HEK293 (cell line): ENCODE data around the gene FLNA.

Experiments
- BCL11B ChIP-seq: fragments of 450-650 bp; formaldehyde crosslinking; IDR thresholded peaks from 2 replicates; pipeline ENCODE4 v1.5.1; 2016; ENCODE audit warnings: low read depth, missing biosample characterization, missing genetic modification characterization
- GLI2 ChIP-seq: fragments of 450-650 bp; formaldehyde crosslinking; IDR thresholded peaks from 2 replicates; pipeline ENCODE4; 2017; ENCODE audit warnings: missing biosample characterization, missing genetic modification characterization, low read depth, borderline replicate concordance
- HOXA7 ChIP-seq: sonication (generic); formaldehyde crosslinking; IDR thresholded peaks from 2 replicates; pipeline ENCODE4 v1.8.1; 2022; ENCODE audit warnings: missing genetic modification reagents, borderline replicate concordance
- HOXC10 ChIP-seq: sonication (generic); formaldehyde crosslinking; IDR thresholded peaks from 2 replicates; pipeline ENCODE4 v1.8.1; 2023; ENCODE audit warnings: mild to moderate bottlenecking, missing genetic modification reagents
- IKZF3 ChIP-seq: fragments of 450-650 bp; IDR thresholded peaks from 2 replicates; pipeline ENCODE4 v1.5.0; 2018; ENCODE audit warnings: missing biosample characterization, mild to moderate bottlenecking, missing genetic modification characterization, moderate library complexity
- INSM2 ChIP-seq: fragments of 450-650 bp; formaldehyde crosslinking; IDR thresholded peaks from 2 replicates; pipeline ENCODE4 v1.5.1; 2016; ENCODE audit warnings: missing biosample characterization, missing genetic modification characterization
- KLF8 ChIP-seq: fragments of 450-650 bp; formaldehyde crosslinking; IDR thresholded peaks from 2 replicates; pipeline ENCODE4 v1.5.1; 2016; ENCODE audit warnings: missing biosample characterization, missing genetic modification characterization
- MYNN ChIP-seq: fragments of 450-650 bp; formaldehyde crosslinking; IDR thresholded peaks from 2 replicates; pipeline ENCODE4 v1.5.1; 2016; ENCODE audit warnings: missing biosample characterization, missing genetic modification characterization, borderline replicate concordance
- OSR2 ChIP-seq: fragments of 450-650 bp; formaldehyde crosslinking; IDR thresholded peaks from 2 replicates; pipeline ENCODE4 v1.5.1; 2016; ENCODE audit warnings: missing biosample characterization, missing genetic modification characterization
- PATZ1 ChIP-seq: fragments of 450-650 bp; formaldehyde crosslinking; IDR thresholded peaks from 2 replicates; pipeline ENCODE4 v1.5.1; 2016; ENCODE audit warnings: missing biosample characterization, missing genetic modification characterization
- SP2 ChIP-seq: fragments of 450-650 bp; formaldehyde crosslinking; IDR thresholded peaks from 2 replicates; pipeline ENCODE4 v1.5.1; 2016; ENCODE audit warnings: missing biosample characterization, missing genetic modification characterization
- TCF7L2 ChIP-seq: IDR thresholded peaks from 2 replicates; pipeline ENCODE4 v1.6.1; 2011; ENCODE audit warnings: low read depth, mild to moderate bottlenecking, inconsistent platforms, low read length, moderate library complexity, borderline replicate concordance
- YY2 ChIP-seq: fragments of 450-650 bp; formaldehyde crosslinking; IDR thresholded peaks from 2 replicates; pipeline ENCODE4 v1.5.1; 2016; ENCODE audit warnings: missing biosample characterization, missing genetic modification characterization
- ZBTB17 ChIP-seq: fragments of 450-650 bp; formaldehyde crosslinking; IDR thresholded peaks from 2 replicates; pipeline ENCODE4 v1.5.1; 2016; ENCODE audit warnings: missing biosample characterization, missing genetic modification characterization
- ZFHX2 ChIP-seq: fragments of 450-650 bp; formaldehyde crosslinking; conservative IDR thresholded peaks from 2 replicates; pipeline ENCODE4 v1.5.1; 2016; ENCODE audit warnings: missing biosample characterization, missing genetic modification characterization
- ZFP37 ChIP-seq: fragments of 450-650 bp; formaldehyde crosslinking; IDR thresholded peaks from 2 replicates; pipeline ENCODE4 v1.5.1; 2016; ENCODE audit warnings: missing biosample characterization, missing genetic modification characterization
- ZFP41 ChIP-seq: fragments of 450-650 bp; formaldehyde crosslinking; IDR thresholded peaks from 2 replicates; pipeline ENCODE4 v1.5.1; 2016; ENCODE audit warnings: missing biosample characterization, missing genetic modification characterization, borderline replicate concordance
- ZNF10 ChIP-seq: fragments of 450-650 bp; formaldehyde crosslinking; IDR thresholded peaks from 2 replicates; pipeline ENCODE4 v1.5.1; 2017; ENCODE audit warnings: missing biosample characterization, missing genetic modification characterization
- ZNF138 ChIP-seq: fragments of 450-650 bp; formaldehyde crosslinking; IDR thresholded peaks from 2 replicates; pipeline ENCODE4 v1.5.1; 2016; ENCODE audit warnings: missing biosample characterization, missing genetic modification characterization, borderline replicate concordance
- ZNF16 ChIP-seq: fragments of 450-650 bp; formaldehyde crosslinking; IDR thresholded peaks from 2 replicates; pipeline ENCODE4 v1.5.1; 2016; ENCODE audit warnings: low read depth, missing biosample characterization, missing genetic modification characterization
- ZNF248 ChIP-seq: fragments of 450-650 bp; formaldehyde crosslinking; IDR thresholded peaks from 2 replicates; pipeline ENCODE4 v1.5.1; 2017; ENCODE audit warnings: missing biosample characterization, missing genetic modification characterization
- ZNF274 ChIP-seq, 2 experiments: fragments of 200-500 bp in 1 of 2; fragments of 450-650 bp in 1 of 2; sonication (Bioruptor generic) in 1 of 2; formaldehyde crosslinking in 1 of 2; IDR thresholded peaks; 2 replicates each; pipeline versions ENCODE4 v1.5.1 to v1.6.1; 2014 to 2016; ENCODE audit warnings: borderline replicate concordance in 1 of 2, inconsistent platforms in 1 of 2, low read length in 1 of 2, missing biosample characterization in 1 of 2, missing genetic modification characterization in 1 of 2
- ZNF311 ChIP-seq: fragments of 450-650 bp; formaldehyde crosslinking; IDR thresholded peaks from 2 replicates; pipeline ENCODE4 v1.5.1; 2017; ENCODE audit warnings: missing biosample characterization, missing genetic modification characterization, borderline replicate concordance
- ZNF354C ChIP-seq: fragments of 450-650 bp; formaldehyde crosslinking; IDR thresholded peaks from 2 replicates; pipeline ENCODE4 v1.5.1; 2016; ENCODE audit warnings: missing biosample characterization, missing genetic modification characterization, low read depth, borderline replicate concordance
- ZNF366 ChIP-seq: fragments of 450-650 bp; formaldehyde crosslinking; conservative IDR thresholded peaks from 2 replicates; pipeline ENCODE4 v1.5.1; 2016; ENCODE audit warnings: missing biosample characterization, missing genetic modification characterization
- ZNF394 ChIP-seq: fragments of 450-650 bp; formaldehyde crosslinking; IDR thresholded peaks from 2 replicates; pipeline ENCODE4 v1.5.1; 2016; ENCODE audit warnings: missing biosample characterization, missing genetic modification characterization, mild to moderate bottlenecking, moderate library complexity, borderline replicate concordance
- ZNF530 ChIP-seq: fragments of 450-650 bp; formaldehyde crosslinking; IDR thresholded peaks from 2 replicates; pipeline ENCODE4 v1.5.1; 2016; ENCODE audit warnings: low read depth, missing biosample characterization, missing genetic modification characterization
- ZNF544 ChIP-seq: fragments of 450-650 bp; formaldehyde crosslinking; IDR thresholded peaks from 2 replicates; pipeline ENCODE4 v1.5.0; 2017; ENCODE audit warnings: missing biosample characterization, missing genetic modification characterization
- ZNF548 ChIP-seq: fragments of 450-650 bp; formaldehyde crosslinking; IDR thresholded peaks from 2 replicates; pipeline ENCODE4 v1.5.1; 2016; ENCODE audit warnings: missing biosample characterization, missing genetic modification characterization
- ZNF610 ChIP-seq: fragments of 450-650 bp; formaldehyde crosslinking; IDR thresholded peaks from 2 replicates; pipeline ENCODE4 v1.5.1; 2016; ENCODE audit warnings: missing biosample characterization, missing genetic modification characterization, borderline replicate concordance
- ZNF664 ChIP-seq: fragments of 450-650 bp; formaldehyde crosslinking; IDR thresholded peaks from 2 replicates; pipeline ENCODE4 v1.5.1; 2016; ENCODE audit warnings: missing biosample characterization, missing genetic modification characterization
- ZNF670 ChIP-seq: fragments of 450-650 bp; formaldehyde crosslinking; IDR thresholded peaks from 2 replicates; pipeline ENCODE4 v1.5.1; 2016; ENCODE audit warnings: missing biosample characterization, missing genetic modification characterization, low read depth
- ZNF704 ChIP-seq: fragments of 450-650 bp; formaldehyde crosslinking; IDR thresholded peaks from 2 replicates; pipeline ENCODE4 v1.5.1; 2016; ENCODE audit warnings: missing biosample characterization, missing genetic modification characterization
- ZNF785 ChIP-seq: fragments of 450-650 bp; formaldehyde crosslinking; IDR thresholded peaks from 2 replicates; pipeline ENCODE4 v1.5.1; 2016; ENCODE audit warnings: missing biosample characterization, missing genetic modification characterization
- TF ChIP-seq, protein P1 (sequence below): fragments of 450-650 bp; formaldehyde crosslinking; IDR thresholded peaks from 2 replicates; pipeline ENCODE4 v1.5.1; 2016; ENCODE audit warnings: missing biosample characterization, missing genetic modification characterization
- TF ChIP-seq, protein P2 (sequence below): fragments of 450-650 bp; IDR thresholded peaks from 2 replicates; pipeline ENCODE4 v1.5.1; 2018; ENCODE audit warnings: missing biosample characterization, missing genetic modification characterization

Gene FLNA

GRCh38 chrX:154325541-154325940 is 48.9 kb downstream of the FLNA start (continued):
- TF ChIP-seq ZNF394 (0 out of 2 replicates have a peak, but pooled peaks have one; percentile 42), ZFHX2 (tag by site-specific recombination) (no peak), ZNF544 (no peak), TCF7L2 (peak; percentile 84; the same call in 1 of the 2 replicates), ZNF10 (tag by site-specific recombination) (no peak), HOXC10 (CRISPR knock-in tag) (no peak), KLF8 (tag by site-specific recombination) (no peak), GLI2 (no peak), SP2 (tag by site-specific recombination) (no peak), ZFP37 (tag by site-specific recombination) (no peak), MYNN (tag by site-specific recombination) (no peak), HOXA7 (CRISPR knock-in tag) (no peak), ZNF785 (tag by site-specific recombination) (no peak), ZNF248 (tag by site-specific recombination) (no peak), ZNF354C (tag by site-specific recombination) (no peak), BCL11B (tag by site-specific recombination) (no peak), INSM2 (tag by site-specific recombination) (peak; percentile 88), OSR2 (tag by site-specific recombination) (peak; percentile 88), ZNF704 (tag by site-specific recombination) (no peak), ZNF138 (tag by site-specific recombination) (no peak), ZBTB17 (tag by site-specific recombination) (0 out of 2 replicates have a peak, but pooled peaks have one; percentile 47), IKZF3 (tag by site-specific recombination) (peak; percentile 73; the same call in 1 of the 2 replicates), ZNF311 (tag by site-specific recombination) (no peak), ZNF548 (tag by site-specific recombination) (no peak), ZFP41 (tag by site-specific recombination) (no peak), YY2 (tag by site-specific recombination) (no peak), ZNF610 (tag by site-specific recombination) (no peak), ZNF530 (tag by site-specific recombination) (no peak), ZNF664 (no peak), ZNF16 (tag by site-specific recombination) (no peak), ZNF274 (IDR thresholded peaks at IDR 0.05; ENCODE audit: low read length) (no peak), ZNF274 (tag by site-specific recombination; IDR thresholded peaks at IDR 0.05; ENCODE audit: borderline replicate concordance) (no peak), ZNF366 (peak; percentile 56), ZNF670 (tag by site-specific recombination) (no peak), PATZ1 (tag by site-specific recombination) (no peak)
- TF ChIP-seq, protein P1, sequence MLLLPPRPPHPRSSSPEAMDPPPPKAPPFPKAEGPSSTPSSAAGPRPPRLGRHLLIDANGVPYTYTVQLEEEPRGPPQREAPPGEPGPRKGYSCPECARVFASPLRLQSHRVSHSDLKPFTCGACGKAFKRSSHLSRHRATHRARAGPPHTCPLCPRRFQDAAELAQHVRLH (tag by site-specific recombination) = no peak
- TF ChIP-seq, protein P2, sequence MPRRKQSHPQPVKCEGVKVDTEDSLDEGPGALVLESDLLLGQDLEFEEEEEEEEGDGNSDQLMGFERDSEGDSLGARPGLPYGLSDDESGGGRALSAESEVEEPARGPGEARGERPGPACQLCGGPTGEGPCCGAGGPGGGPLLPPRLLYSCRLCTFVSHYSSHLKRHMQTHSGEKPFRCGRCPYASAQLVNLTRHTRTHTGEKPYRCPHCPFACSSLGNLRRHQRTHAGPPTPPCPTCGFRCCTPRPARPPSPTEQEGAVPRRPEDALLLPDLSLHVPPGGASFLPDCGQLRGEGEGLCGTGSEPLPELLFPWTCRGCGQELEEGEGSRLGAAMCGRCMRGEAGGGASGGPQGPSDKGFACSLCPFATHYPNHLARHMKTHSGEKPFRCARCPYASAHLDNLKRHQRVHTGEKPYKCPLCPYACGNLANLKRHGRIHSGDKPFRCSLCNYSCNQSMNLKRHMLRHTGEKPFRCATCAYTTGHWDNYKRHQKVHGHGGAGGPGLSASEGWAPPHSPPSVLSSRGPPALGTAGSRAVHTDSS (tag by site-specific recombination) = no peak
